Gastroesophageal sphincter (tissue), 3 donors: ENCODE measurements around the gene MYL2.

Experiments
- CTCF ChIP-seq, 4 experiments: fragments of 200-600 bp in 2 of 4; fragments of 450-650 bp in 2 of 4; sonication (generic) in 1 of 4; IDR thresholded peaks; one replicate each; pipeline ENCODE4 v1.5.1; 2017 to 2019; ENCODE audit warnings: antibody characterized with exemption in 4 of 4, mild to moderate bottlenecking in 2 of 4, moderate library complexity in 2 of 4
- EP300 ChIP-seq: sonication (generic); formaldehyde crosslinking; IDR thresholded peaks from one replicate; pipeline ENCODE4 v1.6.1; 2017; ENCODE audit warnings: antibody characterized with exemption, mild to moderate bottlenecking
- POLR2A ChIP-seq, 2 donors: fragments of 450-650 bp; IDR thresholded peaks; one replicate each; pipeline ENCODE4 v1.6.1; 2017; ENCODE audit warnings: antibody characterized with exemption in 2 of 2, mild to moderate bottlenecking in 2 of 2, moderate library complexity in 1 of 2
- POLR2AphosphoS5 ChIP-seq: sonication (generic); formaldehyde crosslinking; IDR thresholded peaks from one replicate; pipeline ENCODE4 v1.6.1; 2017; ENCODE audit warnings: antibody characterized with exemption

GRCh38 chr12:110883251-110883650 lies 37.1 kb downstream of the MYL2 start:
- no peak for TF ChIP-seq CTCF (IDR thresholded peaks at IDR 0.05)
- no peak for TF ChIP-seq POLR2A (IDR thresholded peaks at IDR 0.05)
- no peak for TF ChIP-seq EP300
- TF ChIP-seq POLR2AphosphoS5: no peak
